ENCODE results near the gene NBAS. TPM values are rescaled to one million over a fixed set of nuclear protein-coding genes. Genes with fewer than 3 reads are reported as not detected.
"Not testable (repeated sequence)": the region's sequence is repeated elsewhere in the genome, so short reads cannot be mapped to it uniquely, and the experiment has no call there.

NBAS gene
- total RNA-seq, 1 experiment from 2014 or later: 59.9 TPM

DNA sequence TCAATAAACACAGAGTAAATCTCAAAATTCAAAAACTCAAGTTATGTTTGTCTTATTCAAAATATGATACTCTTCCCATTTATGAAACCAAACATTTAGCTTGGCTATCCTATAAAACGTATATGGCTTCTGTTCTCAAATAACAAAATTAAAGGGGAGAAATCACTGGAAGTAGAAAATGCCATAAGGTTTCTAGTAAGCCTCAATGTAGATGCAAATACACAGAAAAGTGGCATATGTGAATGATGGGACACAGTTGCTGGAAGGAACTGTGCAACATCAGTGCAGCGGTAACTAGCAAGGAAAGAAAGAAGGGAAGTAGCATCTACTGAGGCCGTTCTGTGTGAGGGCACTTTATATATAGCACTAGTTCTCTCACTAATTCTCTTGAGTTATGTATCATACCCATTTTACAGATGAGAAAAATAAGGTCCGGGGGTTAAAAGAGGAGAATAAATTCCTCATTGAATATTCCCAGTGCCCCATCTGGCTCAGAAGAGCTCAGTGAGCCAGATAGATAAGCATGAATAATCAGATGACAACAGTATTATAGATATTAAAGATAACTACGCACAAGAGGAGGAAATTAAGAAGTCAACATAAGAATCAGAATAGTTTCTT lies 27.2 kb downstream of the NBAS start:
- DNase-seq (ENCODE audit: extremely low read depth, low read depth): no peak

DNA sequence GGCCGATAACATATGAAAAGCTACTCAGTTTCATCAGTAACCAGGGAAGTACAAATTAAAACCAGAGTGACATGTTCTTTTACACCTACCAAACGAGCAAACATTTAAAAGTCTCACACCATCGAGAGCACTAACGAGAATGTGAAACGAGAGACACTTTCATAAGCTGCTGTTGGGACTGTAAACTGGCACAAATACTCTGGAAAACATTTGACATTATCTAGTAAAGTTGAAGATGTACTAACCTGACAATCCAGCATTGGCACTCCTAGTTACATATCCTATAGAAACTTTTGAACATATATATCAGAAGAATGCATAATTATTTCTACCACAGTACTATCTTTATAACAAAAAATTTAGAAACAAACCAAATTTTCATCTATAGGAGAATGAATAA lies 28.1 kb downstream of the NBAS start:
- DNase-seq (ENCODE audit: extremely low read depth, low read depth): no peak

DNA sequence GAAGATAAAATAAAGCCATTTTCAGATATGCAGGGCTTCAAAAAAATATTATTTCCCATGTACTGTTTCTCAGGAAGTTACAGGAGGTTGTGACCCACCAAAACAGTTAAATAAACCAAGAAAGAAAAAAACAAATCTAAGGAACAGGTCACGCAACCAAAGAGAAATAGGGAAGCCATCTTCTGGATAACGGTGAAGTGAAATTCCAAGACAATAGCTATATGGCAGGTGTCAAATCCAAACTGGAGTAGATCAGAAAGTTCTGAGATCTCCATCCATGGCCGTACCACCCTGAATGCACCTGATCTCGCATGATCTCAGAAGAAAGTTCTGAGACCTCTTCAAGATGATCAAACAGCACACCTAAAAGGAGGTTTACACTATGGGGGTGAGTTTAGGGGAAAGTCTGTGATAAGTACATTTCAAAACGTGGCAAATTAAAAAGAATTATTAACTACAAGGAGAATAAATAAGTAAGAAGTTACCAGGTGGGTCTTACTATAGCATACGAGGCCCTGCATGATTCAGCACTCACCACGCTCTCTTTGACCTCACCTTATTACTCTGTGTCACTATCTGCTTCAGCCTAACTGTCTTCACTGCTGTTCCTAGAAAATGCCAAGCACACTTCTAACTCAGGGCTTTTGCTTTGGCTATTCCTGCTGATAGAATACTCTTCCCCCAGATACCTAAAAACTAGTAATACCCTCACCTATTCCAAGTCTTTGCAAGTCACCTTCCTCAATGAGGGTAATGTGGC lies 29.9 kb downstream of the NBAS start:
- no peak for DNase-seq (ENCODE audit: extremely low read depth, low read depth)

DNA sequence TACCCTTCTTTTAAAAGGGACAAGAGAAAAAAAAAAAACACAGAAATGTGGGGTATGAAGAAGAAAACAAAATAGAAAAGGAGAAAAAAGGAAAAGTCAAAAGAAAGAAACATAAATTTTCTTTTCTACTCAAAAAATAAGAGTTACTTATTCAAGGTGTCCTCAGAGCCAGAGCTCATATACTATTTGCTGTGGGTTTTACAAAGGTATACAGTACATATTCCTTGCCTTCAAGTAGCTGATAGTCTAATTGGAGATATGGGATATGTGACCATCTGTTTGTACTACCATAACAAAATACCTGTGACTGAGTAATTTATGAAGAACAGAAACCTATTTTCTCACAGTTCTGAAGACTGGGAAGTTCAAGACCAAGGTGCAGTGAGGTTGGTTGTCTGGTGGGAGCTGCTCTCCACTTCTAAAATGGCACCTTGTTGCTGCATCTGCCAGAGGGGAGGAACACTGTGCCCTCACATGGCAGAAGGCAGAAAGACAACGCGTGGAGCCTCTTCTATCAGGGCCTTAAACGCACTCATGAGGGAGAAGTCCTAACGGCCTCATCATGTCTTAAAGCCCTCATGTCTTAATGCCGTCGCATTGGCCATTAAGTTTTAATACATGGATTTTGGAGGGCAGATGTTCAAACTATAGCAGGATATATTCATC lies 33.9 kb downstream of the NBAS start:
- no peak for DNase-seq (ENCODE audit: extremely low read depth, low read depth)

DNA sequence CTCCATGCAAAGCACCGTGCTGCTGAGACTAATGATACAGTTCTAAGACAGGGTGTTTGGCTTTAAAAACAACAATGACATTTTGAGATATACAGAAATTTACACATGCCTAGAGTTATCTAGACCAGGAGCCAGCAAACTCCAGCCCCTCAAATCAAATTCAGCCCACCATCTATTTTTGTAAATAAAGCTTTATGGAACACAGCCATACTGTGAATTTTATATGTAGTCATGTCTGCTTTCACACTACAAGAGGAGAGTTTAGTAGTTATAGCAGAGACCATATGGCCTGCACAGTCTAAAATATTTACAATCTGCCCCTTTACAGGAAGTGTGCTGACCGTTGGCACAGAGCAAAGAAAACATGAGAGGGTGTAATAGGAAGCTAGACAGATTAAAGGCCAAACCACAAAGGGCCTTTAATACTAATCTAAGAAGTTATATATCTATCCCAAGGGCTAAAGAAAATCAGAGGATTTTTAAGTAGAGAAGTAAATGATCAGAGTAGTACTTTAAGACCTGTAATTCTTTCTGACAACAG lies 39.4 kb downstream of the NBAS start:
- DNase-seq (ENCODE audit: extremely low read depth, low read depth): no peak

DNA sequence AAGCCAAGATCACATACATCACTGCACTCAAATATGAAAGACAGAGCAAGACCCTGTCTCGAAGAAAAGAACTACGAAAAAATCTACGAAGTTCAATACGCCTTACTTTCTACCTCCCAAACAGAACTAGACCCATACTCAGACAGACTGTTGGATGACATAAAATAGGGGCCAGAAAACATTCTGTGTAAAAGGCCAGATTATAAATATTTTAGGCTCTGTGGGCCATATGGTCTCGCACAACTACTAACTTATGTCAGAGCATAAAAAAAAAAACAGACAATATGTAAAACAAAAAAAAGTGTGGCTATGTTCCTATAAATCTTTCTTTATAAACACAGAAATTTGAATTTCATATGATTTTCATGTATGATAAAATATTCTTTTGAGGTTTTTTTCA lies 40.8 kb downstream of the NBAS start:
- DNase-seq (ENCODE audit: extremely low read depth, low read depth): no peak

DNA sequence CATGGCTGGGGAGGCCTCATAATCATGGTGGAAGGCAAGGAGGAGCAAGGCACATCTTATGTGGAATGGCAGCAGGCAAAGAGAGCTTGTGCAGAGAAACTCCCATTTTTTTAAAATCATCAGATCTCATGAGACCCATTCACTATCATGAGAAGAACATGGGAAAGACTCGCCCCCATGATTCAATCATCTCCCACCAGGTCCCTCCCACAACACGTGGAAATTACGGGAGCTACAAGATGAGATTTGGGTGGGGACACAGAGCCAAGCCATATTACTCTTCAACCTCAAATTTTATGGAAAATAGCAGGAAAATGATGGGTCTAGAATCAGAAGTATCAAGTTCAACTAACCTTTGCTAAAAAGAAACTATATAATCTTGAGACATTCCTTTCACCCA lies 42.4 kb downstream of the NBAS start:
- DNase-seq (ENCODE audit: extremely low read depth, low read depth): not testable (repeated sequence)

DNA sequence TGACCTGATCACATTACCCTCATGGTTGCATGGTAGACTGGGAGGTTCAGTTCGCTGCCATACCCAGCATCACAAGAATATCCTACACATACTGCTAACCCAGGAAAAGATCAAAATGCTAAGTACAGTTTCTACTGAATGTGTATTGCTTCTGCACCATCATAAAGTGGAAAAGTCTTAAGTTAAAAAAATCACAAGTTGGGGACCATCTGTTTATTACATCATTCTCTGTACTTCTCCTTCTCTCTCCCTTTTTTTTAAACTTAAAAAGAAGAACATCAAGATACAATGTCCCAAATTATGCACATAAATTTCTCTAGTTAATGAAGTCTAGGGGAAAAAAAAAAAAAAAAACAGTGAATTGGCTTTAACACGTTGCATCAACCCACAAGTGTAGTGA lies 43.3 kb downstream of the NBAS start:
- no peak for DNase-seq (ENCODE audit: extremely low read depth, low read depth)

DNA sequence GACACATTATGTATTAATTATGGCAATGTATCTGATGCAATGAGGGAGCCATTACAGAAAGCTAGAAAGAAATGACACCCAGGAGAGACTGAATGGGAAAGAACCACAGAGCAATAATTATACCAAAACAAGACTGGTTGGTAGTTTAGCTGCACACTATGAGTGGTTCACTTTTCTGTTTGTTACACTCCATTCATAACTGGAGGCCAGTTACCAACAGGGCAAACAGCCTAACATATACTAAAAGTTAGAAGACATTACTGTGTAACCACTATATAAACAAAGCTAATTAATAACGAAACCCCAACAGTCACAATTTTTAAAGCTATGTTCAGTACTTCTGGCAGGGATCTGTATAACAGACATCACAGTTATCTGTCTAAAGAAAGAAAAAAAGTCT lies 49.4 kb downstream of the NBAS start:
- no peak for DNase-seq (ENCODE audit: extremely low read depth, low read depth)

DNA sequence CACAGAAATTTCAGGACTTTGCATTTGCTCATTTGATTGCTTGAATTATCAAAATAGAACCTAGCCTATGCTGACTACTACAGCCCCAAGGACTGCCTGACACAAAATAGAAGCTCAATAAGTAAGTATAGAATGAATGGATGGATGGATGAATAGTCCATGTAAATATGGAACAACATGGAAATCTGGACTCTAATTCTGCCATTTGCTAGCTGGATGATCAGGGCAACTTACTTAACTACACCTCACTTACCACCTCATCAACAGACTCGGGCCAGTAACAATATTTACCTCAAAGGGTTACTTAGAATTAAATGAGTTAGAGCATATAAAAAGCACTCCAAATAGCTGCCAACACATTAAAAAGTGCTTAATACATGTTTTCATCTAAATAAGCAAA lies 50.6 kb downstream of the NBAS start:
- no peak for DNase-seq (ENCODE audit: extremely low read depth, low read depth)

DNA sequence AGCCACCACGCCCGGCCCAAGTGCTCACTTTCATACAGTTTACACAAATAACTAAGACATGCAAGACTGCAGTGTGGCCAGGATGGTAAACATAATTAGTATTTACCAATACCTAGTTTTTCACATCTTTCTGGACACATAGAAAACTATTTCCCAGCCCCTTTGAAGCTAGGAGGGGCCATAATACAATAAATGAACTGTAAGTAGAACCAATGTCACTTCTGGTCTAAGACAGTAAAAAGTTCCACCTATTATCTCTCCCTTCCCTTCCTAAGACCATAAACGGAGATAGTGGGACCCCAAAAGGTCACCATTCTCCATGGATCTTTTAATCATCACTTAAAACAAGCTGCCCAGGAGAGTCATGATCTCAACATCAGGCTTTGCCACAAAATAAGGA lies 51.0 kb downstream of the NBAS start:
- no peak for DNase-seq (ENCODE audit: extremely low read depth, low read depth)

DNA sequence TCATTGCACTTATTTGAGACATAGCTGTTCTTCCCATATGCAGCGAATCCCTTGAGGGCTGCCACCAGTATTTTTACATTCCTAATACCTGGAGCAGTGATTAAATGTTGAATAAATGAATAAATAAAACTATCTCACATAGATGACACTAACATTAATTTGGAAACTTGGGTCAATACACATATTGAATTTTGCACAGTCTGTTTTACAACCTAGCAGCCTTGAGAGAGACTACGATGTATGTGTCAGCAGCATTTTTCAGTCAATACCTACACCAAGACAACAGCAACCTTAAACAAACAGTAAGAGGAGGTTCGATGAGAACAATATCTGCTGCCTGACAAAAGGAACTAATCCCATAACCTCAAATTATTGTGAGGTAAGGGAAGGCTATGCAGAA lies 53.4 kb downstream of the NBAS start:
- no peak for DNase-seq (ENCODE audit: extremely low read depth, low read depth)

DNA sequence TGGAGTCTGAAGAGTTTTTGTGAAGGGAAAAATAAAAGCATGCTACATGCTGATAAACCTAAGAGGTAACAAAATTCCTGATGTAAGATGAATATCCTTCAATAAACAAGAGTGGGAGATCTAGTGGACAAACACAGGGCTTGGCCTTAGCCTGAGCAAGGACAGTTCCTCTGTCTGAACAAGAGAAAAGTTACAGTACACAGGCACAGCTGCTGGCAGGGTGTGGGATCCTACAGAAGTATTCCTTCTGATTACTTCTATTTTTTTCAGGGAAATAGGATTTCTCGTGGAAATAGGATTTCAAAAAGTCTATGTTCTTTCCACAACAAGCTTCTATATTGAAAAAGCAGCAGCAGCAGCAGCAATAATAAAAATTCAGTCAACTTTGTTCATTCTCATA lies 54.1 kb downstream of the NBAS start:
- DNase-seq (ENCODE audit: extremely low read depth, low read depth): no peak

DNA sequence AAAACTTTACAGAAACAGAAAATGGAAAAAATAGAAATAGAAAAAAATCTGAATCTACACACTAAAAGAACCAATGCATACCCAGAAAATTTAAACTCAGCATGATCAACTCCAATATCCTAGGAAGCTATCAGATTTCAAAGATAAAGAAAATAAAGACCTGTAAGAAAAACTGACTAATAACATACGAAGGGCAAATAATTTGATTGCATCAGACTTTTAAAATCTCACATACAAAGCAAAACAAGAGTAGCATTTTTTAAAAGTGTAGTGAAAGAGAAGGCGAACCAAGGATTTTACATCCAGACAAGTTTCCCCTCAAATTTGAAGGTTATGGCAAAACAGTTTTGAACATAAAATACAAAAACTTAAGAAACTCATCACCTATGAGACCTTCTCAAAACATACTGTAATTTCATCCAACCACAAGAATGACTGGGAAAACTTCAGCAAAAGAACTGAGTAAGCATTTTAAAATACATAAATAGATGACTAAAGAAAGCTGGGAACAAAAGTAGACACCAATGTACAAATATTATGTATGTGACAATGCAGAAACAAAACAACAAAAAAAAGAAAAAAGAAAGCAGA lies 54.8 kb downstream of the NBAS start:
- no peak for DNase-seq (ENCODE audit: extremely low read depth, low read depth)

DNA sequence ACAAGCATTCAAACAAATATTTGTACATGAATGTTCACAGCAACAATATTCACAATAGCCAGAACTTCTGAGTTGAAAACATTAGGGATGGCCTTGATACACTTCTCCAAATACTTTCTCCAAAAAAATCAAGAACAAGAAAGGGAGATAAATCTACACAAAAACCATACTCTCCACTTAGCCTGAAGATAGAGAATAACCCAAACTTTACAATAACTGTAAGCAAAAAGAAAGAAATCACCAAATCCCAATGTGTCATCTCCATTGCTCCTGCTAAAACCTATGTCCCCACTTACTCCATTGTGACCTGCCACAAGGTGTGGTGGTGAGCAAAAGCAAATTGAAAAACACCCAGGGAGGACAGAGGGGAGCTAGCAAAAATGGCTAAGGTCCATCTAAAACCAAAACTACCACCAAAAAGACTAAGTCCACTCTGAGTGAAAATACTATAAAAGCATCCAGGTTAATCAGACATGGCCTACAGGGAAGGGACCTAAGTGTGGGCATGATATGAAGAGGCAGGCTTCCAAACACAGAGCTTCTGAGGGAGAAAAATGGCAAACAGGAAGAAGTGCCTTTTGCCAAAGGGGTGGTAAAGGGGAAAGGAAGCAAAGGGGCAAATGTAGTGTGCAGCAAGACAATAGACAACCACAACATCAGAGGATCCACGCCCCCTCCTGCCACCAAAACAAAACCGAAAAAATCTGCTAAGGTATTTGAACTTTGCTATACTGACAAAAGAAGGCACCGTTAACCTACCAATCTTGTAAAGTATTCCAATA lies 56.1 kb downstream of the NBAS start:
- DNase-seq (ENCODE audit: extremely low read depth, low read depth): no peak

DNA sequence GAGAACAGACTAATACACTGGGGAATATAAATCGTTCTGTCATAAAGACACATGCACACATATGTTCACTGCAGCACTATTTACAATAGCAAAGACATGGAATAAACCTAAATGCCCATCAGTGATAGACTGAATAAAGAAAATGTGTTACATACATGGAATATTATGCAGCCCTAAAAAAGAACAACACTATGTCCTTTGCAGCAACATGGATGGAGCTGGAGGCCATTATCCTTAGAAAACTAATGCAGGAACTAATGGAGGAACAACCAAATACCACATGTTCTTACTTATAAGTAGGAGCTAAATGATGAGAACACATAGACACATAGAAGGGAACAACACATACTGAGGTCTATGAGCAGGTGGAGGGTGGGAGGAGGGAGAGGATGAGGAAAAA lies 61.9 kb downstream of the NBAS start:
- not testable (repeated sequence) for DNase-seq (ENCODE audit: extremely low read depth, low read depth)

DNA sequence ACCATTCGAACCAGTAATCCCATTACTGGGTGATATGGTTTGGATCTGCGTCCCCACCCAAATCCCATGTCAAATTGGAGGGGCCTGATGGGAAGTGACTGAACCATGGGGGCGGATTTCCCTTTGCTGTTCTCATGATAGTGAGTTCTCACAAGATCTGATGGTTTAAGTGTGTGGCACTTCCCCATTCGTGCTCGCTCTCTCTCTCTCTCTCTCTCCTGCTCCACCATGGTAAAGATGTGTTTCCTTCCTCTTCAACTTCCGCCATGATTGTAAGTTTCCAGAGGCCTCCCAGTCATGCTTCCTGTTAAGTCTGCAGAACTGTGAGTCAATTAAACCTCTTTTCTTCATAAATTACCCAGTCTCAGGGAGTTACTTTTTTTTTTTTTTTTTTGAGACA lies 62.6 kb downstream of the NBAS start:
- no peak for DNase-seq (ENCODE audit: extremely low read depth, low read depth)

DNA sequence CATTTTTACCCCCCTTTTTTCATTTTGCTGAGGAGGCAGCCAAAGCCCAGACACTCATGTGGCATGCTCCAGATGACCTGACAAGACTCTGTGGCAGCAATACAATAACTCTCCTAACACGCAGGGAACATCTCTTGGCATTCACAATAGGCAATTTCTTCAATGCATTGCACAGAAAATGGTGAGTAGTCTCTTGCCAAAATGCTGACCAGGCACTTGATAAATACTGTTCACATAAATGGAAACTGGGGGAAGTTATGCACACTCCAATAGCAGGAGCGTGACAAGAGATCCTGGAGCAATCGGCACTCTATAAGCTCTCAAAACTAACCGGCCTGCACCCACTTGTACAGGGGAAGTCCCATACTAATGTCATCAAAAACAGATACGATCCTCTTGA lies 66.3 kb downstream of the NBAS start:
- no peak for DNase-seq (ENCODE audit: extremely low read depth, low read depth)

DNA sequence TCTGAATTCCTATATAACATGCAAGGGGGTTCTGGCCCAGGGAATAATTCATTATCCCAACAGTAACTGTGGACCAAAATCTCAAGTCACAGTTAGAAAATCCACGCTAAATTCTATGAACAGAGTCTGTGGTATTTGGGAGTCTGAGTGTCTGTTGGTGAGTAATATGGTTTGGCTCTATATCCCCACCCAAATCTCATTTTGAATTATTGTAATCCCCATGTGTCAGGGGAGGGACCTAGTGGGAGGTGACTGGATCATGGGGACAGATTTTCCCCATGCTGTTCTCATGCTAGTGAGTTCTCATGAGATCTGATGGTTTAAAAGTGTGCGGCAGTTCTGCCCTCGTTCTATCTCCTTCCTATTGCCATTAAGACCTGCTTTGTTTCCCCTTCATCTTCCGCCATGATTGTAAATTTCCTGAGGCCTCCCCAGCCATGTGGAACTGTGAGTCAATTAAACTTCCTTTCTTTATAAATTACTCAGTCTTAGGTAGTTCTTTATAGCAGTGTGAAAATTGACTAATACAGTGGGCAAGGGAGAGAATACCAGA lies 68.3 kb downstream of the NBAS start:
- no peak for DNase-seq (ENCODE audit: extremely low read depth, low read depth)

DNA sequence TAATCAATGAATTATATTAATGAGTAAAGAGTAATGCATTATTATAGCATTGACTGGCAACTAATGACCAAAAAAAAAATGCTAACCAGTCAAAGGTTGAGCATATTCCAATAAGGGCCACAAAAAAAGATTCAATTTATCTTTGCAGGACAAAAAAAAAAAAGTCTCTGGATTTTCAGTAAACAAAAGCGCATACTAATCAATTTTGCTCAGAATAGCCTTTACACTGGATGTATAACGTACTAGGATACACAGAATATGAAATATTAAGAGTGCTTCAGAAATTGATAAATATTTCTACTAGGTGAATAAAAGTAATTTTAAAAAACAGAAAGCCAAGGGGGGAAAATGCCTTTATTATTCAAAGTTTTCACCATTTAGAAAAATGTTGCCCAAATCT lies 74.4 kb downstream of the NBAS start:
- DNase-seq (ENCODE audit: extremely low read depth, low read depth): no peak

Data from NCI-H460 (cell line).